ENCODE results near the gene NREP. TPM values are rescaled to one million over a fixed set of nuclear protein-coding genes. Genes with fewer than 3 reads are reported as not detected.

Gene NREP
- total and polyA plus RNA-seq, 2 donors (not counting 3 experiments of a cell fraction or from before 2014, with no cell fraction given): 96.7 to 112 TPM

- Histone ChIP-seq H3K4me3 (replicated peaks in 1 of 3; ENCODE audit: insufficient read depth in 1 of 3, low read depth in 1 of 3, low read length in 3 of 3) (no peak overlapping the region), H3K9me3 (replicated peaks; ENCODE audit: control insufficient read depth, insufficient read depth, low read length) (no peaks in the 10 kb centered on the region), H3K4me2 (ENCODE audit: insufficient read depth, low read length) (no peak overlapping the region), H3K27me3 (ENCODE audit: control insufficient read depth in 2 of 2, insufficient read depth in 2 of 2, low read length in 2 of 2) (no peaks in the 10 kb centered on the region), H3K79me2 (ENCODE audit: control insufficient read depth, insufficient read depth, low read length) (no peaks in the 10 kb centered on the region), H4K20me1 (replicated peaks; ENCODE audit: control insufficient read depth, extremely low read depth, insufficient read depth, low read length) (no peaks in the 10 kb centered on the region), H3K36me3 (ENCODE audit: control insufficient read depth in 2 of 2, extremely low read depth in 1 of 2, insufficient read depth in 2 of 2, low read length in 2 of 2) (no peaks in the 10 kb centered on the region), H3K27ac (ENCODE audit: insufficient read depth, low read depth, low read length) (no peak overlapping the region), H3K4me1 (ENCODE audit: control insufficient read depth, extremely low read depth, insufficient read depth, low read length) (no peaks in the 10 kb centered on the region), H3K9ac (replicated peaks; ENCODE audit: extremely low read depth, insufficient read depth, low read length) (no peak overlapping the region), H2AFZ (ENCODE audit: low read depth, low read length) (no peak overlapping the region), H3K9me1 (replicated peaks; ENCODE audit: control insufficient read depth, extremely low read depth, insufficient read depth, low read length) (no peaks in the 10 kb centered on the region)
- ChIA-PET POLR2A (no interaction called here), CTCF (interaction anchor here (1.3 kb wide), 1 partner anchor 128 kb away, joined by 3 read pairs; no protein-coding TSS in a partner anchor)
- DNase-seq (ENCODE audit: low read depth, low spot score) (no peak), FAIRE-seq (no peak)
- no peak for TF ChIP-seq POLR2A (IDR thresholded peaks at IDR 0.05; ENCODE audit: low read depth, low read length)
- no peak for TF ChIP-seq JUN (IDR thresholded peaks at IDR 0.05; ENCODE audit: borderline replicate concordance, insufficient read depth, insufficient read length, low read depth)
- no peak for TF ChIP-seq POLR2AphosphoS5 (IDR thresholded peaks at IDR 0.05; ENCODE audit: insufficient read depth, low read depth, low read length)
- TF ChIP-seq FOS (IDR thresholded peaks at IDR 0.05; ENCODE audit: borderline replicate concordance, insufficient read depth, low read length): no peak
- TF ChIP-seq MYC (IDR thresholded peaks at IDR 0.05; ENCODE audit: low read depth, low read length): no peak
- TF ChIP-seq CTCF (IDR thresholded peaks at IDR 0.05; ENCODE audit: extremely low read depth in 1 of 2, insufficient read depth in 1 of 2, low read depth in 1 of 2, low read length in 2 of 2): no peak
- no peak for TF ChIP-seq EZH2 (IDR thresholded peaks at IDR 0.05; ENCODE audit: borderline replicate concordance, low read depth, low read length, severe bottlenecking)
- TF ChIP-seq MAX (IDR thresholded peaks at IDR 0.05; ENCODE audit: insufficient read depth, insufficient read length): no peak
- intact Hi-C loops (cut with micrococcal nuclease) (no loop called here), dilution Hi-C loops (cut with MboI; ENCODE audit: extremely low pct_ligation_motif_present, low sequenced_read_pairs) (no loop called here)
- BruUV-seq (replicated peaks): no TSS peak
Measured at GRCh38 chr5:111691508-111691907, 65.5 kb downstream of the NREP start.

Measured in endothelial cell of umbilical vein (primary cell).